ENCODE measurements around the gene LPP. TPM values are rescaled to one million over a fixed set of nuclear protein-coding genes. Genes with fewer than 3 reads are reported as not detected.

Gene LPP
- total and polyA plus RNA-seq, 2 of the 13 experiments (the other 11 are each of a cell fraction or from before 2014, with no cell fraction given): 19.2 to 29.9 TPM

- TF ChIP-seq ZNF792 (CRISPR knock-in tag; IDR thresholded peaks at IDR 0.05) (peak; percentile 77; the same call in 1 of the 2 replicates), ZNF280D (CRISPR knock-in tag; IDR thresholded peaks at IDR 0.05) (peak; percentile 90; the same call in 1 of the 2 replicates), RELA (CRISPR knock-in tag; IDR thresholded peaks at IDR 0.05) (peak; percentile 48; the same call in 1 of the 2 replicates), NR1H2 (CRISPR knock-in tag; IDR thresholded peaks at IDR 0.05; ENCODE audit: borderline replicate concordance, low read depth) (peak; percentile 49; the same call in 1 of the 2 replicates), ATF7-NPFF (CRISPR knock-in tag; IDR thresholded peaks at IDR 0.05; ENCODE audit: low read depth) (peak; percentile 66; the same call in 1 of the 2 replicates), ZNF614 (CRISPR knock-in tag; IDR thresholded peaks at IDR 0.05; ENCODE audit: borderline replicate concordance) (peak; percentile 92), MIER2 (CRISPR knock-in tag; IDR thresholded peaks at IDR 0.05) (peak; percentile 87), AKAP8 (CRISPR knock-in tag; IDR thresholded peaks at IDR 0.05) (peak; percentile 83; the same call in 1 of the 2 replicates), ZNF446 (CRISPR knock-in tag; IDR thresholded peaks at IDR 0.05) (no peak), ZBTB38 (CRISPR knock-in tag; IDR thresholded peaks at IDR 0.05) (0 out of 2 replicates have a peak, but pooled peaks have one; percentile 19), ZMYM2 (CRISPR knock-in tag; IDR thresholded peaks at IDR 0.05) (peak; percentile 92), ZSCAN22 (CRISPR knock-in tag; IDR thresholded peaks at IDR 0.05) (0 out of 2 replicates have a peak, but pooled peaks have one; percentile 61), POGK (CRISPR knock-in tag; conservative IDR thresholded peaks at IDR 0.05) (peak; percentile 92), ETV5 (CRISPR knock-in tag; IDR thresholded peaks at IDR 0.05; ENCODE audit: borderline replicate concordance) (peak; percentile 94), JDP2 (CRISPR knock-in tag; IDR thresholded peaks at IDR 0.05; ENCODE audit: borderline replicate concordance) (peak; percentile 37; the same call in 1 of the 2 replicates), ZNF138 (CRISPR knock-in tag; IDR thresholded peaks at IDR 0.05; ENCODE audit: low read depth) (no peak), SPEN (CRISPR knock-in tag; IDR thresholded peaks at IDR 0.05; ENCODE audit: low read depth) (peak; percentile 74; the same call in 1 of the 2 replicates), ZNF543 (CRISPR knock-in tag; IDR thresholded peaks at IDR 0.05) (0 out of 2 replicates have a peak, but pooled peaks have one; percentile 48), JUNB (CRISPR knock-in tag; IDR thresholded peaks at IDR 0.05; ENCODE audit: borderline replicate concordance) (peak; percentile 95)
- TF ChIP-seq, protein P1, sequence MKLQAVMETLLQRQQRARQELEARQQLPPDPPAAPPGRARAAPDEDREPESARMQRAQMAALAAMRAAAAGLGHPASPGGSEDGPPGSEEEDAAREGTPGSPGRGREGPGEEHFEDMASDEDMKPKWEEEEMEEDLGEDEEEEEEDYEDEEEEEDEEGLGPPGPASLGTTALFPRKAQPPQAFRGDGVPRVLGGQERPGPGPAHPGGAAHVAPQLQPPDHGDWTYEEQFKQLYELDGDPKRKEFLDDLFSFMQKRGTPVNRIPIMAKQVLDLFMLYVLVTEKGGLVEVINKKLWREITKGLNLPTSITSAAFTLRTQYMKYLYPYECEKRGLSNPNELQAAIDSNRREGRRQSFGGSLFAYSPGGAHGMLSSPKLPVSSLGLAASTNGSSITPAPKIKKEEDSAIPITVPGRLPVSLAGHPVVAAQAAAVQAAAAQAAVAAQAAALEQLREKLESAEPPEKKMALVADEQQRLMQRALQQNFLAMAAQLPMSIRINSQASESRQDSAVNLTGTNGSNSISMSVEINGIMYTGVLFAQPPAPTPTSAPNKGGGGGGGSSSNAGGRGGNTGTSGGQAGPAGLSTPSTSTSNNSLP (IDR thresholded peaks at IDR 0.05; ENCODE audit: low read depth, low read length): peak; percentile 99
- TF ChIP-seq, protein P2, sequence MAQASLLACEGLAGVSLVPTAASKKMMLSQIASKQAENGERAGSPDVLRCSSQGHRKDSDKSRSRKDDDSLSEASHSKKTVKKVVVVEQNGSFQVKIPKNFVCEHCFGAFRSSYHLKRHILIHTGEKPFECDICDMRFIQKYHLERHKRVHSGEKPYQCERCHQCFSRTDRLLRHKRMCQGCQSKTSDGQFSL (CRISPR knock-in tag; IDR thresholded peaks at IDR 0.05): no peak
These were observed 143.0 kb downstream of the LPP start (continued) for GRCh38 chr3:188296761-188297612.
